Activated naive CD4-positive, alpha-beta T cell treated with anti-CD3 and anti-CD28 coated beads, Interleukin-2, amount 50 U/mL, for 16 hours (primary cell): ENCODE data around the gene CADPS.

Source experiments
- DNase-seq: peaks from one replicate; pipeline ENCODE4 v3.0.0-alpha.2; 2020

CADPS gene

DNA sequence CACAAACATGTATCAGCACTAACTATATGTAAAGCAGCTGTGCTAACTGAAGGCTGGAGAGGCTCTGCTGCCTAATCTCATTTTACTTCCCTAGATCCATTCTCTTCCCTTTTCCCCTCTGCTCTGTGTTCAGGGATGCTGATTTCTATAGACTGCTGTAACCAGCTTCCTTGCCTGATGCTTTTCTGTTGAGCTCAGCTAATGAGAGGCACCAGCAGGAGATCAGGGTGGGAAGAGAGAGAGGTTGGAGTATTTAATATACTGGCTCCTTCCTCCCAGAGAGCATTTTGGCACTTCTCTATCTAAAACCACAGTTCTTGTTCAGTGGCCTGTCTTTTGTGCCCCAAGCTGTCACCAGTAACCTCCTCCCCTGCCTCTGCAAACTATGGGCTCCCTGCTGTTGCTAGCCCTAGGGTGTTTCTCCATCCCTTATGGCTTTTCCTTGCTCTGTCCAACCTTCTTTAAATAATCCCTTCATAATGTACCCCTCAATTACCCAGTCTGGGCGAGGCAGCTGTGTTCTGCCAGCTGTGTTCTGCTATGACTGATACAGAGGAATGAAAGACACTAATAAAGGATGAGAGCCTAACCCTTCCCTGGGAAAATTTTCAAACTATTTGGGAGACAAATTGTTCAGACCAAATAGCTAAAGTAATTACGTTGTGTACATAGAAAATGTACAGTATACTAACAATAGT is 69.5 kb downstream of the CADPS start:
- DNase-seq: no peak

DNA sequence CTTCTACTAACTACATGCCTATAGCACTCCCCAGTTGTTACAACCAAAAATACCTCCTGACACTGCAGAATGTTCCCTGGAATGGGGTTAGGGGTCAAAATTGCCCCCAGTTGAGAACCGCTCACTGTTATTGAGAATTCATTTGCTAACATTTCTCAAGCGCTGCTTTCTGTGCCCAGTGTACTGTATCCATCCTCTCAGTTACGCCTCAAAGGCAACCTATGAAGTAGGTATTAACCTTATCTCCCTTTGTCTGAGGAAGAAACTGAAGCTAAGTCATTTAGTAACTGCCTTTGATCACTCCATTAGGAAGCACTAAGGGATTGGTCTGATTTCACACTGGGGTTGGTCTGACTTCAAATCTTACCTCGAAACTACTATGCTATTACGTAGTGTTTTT is 70.1 kb downstream of the CADPS start:
- no peak for DNase-seq

DNA sequence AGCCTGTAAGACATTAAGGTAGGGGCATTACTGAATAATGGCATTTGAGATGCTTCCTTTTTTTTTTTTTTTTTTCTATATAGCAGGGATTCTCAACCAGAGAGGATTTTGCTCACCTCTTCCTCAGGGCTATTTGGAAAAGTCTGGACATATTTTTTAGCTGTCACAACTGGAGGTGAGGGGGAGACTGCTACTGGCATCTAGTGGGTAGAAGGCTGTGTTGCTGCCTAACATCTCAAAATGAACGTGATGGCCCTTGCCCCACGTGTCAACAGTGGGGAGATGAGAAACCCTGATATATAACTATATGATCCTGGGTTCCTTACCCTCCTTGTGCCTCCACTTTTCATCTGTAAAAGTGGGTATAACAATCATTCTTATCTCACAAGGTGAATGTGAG is 71.9 kb downstream of the CADPS start:
- DNase-seq: no peak

DNA sequence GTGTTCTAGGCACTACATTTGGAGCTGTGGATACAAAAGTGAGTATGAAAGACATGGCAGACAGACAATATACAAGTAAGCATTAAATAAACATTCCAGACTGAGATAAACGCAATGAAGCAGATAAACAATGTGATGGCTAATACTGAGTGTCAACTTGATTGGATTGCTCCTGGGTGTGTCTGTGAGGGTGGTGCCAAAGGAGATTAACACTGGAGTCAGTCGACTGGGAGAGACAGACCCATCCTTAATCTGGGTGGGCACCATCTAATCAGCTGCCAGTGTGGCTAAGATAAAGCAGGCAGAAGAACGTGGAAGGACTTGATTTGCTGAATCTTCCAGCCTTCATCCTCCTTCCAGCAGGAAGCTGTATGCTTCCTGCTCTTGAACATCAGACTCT is 77.2 kb downstream of the CADPS start:
- DNase-seq: no peak

DNA sequence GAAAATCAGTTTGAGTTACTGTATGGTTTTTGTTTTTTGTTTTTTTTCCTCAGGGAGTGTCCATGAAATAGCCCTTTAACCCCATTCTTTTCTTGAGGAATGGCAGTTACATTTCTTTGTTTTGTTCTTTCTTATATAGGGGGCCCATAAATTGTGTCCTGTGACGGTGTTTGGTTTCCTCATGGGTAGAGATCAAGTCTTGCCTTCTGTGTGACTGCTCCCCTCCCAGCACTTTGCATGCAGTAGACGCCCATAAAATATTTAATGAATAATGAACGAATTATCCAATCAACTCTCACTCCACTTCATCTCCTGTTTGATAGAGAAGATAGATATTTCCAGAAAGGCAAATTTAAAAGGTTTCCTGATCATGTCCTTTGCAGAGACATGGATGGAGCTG is 78.1 kb downstream of the CADPS start:
- no peak for DNase-seq

DNA sequence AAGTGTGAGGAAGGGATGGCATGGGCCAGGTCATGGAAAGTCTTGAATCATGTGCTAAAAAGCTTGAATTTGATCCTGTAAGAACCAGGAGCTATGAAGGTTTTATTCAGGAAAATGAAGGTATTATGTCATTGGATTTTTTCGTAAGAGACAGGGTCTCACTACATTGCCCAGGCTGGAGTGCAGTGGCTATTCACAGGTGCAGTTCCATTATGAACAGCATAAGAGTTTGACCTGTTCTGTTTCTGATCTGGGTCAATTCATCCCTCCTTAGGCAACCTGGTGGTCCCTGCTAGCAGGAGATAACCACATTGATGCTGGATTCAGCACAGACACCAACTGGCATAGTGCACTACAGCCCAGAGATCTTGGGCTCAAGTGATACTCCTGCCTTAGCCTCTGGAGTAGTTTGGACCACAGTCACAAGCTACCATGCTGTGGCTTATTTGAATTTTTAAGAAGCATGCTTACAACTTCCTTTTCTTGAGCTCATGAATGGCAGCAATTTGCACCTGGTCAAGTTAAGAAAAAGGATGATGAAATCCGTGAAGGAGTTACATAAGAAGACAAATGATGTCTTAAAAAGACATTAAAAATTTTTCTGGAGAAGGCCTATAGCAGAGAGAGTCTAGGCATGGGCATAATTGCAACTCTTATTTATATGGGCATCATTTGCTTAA is 79.1 kb downstream of the CADPS start:
- DNase-seq: no peak

DNA sequence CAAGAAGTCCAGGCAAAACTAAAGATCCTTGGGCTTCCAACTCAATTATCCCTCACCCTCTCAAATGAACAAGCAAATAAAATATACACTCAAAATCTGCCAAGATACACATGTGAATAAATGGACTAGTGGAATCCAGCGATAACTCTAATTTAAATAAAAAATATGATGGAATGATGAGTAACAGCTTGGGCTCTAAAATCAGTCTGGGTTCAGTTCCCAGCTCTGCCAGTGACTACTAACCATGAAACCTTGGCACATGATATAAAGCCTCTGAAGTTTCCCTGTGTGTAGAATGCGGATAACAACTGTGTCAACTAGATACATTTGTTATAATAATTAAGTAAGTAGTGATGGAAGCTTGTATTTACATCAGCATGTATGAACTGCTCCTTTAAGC is 81.3 kb downstream of the CADPS start:
- DNase-seq: no peak

DNA sequence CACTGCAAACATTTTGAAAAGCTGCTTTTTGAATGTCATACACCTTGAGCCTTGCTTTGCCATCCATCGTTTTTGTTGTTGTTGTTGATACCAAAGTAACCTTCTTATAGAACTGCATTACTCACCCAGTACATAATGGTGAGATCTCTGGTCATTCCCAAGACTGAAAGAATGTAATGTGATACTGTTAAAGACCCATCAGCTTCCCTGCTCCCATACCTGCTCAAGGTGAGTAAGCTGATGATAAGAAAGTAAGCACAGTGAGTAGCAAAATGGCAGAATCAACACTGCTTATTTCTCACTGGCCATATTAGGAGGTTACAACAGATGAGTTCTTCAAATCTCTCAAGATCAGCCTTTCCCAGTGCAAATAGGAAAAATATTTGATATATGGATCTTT is 89.8 kb downstream of the CADPS start:
- no peak for DNase-seq

DNA sequence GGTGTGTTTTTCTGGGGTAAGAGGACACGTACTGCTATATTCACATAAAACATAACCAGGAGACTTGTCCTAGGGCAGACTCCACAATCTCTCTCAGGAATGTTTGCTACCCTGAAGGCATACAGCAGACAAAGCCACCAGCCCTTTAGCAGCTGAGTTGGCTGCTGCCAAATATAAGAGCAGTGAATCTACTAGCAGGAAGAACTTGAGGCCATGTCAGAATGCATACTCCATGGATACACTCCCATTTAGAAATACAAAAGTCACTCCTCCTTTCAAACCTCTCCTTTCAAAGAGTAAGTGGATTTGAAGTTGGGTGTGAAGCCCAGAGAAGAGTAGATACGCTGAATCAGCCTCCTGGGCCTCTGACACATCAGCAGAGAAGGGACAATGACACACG is 94.1 kb downstream of the CADPS start:
- DNase-seq: no peak

DNA sequence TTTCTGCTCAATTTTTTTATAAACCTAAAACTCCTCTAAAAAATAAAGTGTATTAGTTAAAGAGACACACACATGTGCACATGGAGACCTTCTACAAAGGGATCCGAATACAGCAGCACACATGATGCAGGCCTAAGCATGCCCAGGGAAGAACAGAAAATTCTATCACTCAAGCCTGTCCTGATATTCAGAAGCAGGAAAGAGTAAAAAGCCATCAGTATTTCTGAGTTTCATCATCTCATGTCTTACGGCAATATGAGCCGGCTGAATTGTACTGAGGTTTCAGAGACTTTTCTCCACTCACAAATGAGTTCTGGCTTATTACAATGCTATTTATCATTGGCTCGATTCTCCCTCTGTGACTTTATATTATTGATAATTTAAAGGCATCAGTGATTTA is 97.5 kb downstream of the CADPS start:
- DNase-seq: no peak

DNA sequence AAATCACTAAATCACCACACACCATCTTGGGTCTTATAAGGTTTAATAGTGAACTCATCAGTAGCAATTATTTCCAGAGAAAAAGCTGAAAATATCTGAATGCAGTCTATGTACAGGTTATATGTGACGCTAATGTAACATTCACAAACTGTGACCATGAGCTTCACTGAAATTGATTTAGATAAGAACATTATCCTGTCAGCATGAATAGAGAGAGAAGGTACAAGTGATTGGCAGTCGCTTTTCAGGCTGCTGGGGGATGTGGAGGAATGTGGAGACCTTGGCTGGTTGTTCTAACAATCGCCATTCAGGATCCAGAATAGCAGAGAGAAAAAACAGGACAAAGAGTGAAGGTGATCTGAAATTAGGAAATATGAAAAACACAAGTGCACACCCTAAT is 98.1 kb downstream of the CADPS start:
- no peak for DNase-seq

DNA sequence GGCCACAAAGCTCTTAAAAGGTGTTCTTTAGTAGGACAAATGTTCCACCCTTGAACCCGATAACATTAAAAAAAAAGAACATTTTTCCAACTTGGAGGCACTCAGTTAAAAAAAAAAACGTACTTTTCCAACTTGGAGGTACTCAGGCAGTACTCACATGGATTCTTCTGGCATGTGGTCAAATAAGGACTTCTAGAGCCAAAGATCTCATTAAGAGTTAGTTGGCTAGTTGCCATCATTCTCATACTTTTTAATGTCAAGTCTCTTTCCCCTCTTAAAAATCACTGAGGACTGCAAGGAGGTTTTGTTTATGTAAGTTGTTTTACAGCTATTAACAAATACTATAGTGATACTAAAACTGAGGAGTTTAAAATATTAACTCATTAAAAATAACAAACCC is 101.0 kb downstream of the CADPS start:
- DNase-seq: no peak

DNA sequence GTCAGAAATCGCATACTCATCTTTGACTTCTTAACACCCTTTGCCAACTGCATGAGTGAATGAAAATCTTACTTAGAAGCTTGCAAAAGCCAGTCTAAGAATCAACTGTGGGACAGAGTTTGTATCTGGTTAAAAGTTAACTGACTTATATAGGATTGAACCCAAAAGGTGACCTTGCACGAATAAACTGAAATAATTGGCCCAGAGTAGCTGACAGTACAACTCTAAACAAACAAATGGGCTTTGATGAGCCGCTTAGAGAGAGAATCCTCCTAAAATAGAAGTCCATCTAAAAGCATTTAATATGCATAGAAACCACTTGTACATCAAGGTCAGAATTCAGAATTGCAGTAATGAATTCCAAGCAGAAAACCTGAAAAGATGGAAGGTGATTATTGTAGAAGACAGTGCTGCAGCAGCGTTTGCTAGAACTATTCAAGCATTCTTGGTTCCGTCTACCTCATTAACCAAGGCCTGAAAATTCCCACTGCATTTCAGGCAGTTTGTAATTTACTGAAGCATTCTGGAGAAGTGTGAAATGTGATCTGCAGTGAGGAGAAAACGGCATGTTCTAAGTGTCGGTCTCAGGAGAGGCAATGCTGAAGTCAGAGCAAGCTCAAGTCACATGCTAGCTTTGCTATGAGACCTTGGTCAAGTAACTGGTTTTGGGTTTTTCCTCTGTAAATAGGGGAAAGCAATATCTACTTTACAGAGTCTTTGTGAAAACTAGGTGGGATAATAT is 103.7 kb downstream of the CADPS start:
- DNase-seq: no peak

DNA sequence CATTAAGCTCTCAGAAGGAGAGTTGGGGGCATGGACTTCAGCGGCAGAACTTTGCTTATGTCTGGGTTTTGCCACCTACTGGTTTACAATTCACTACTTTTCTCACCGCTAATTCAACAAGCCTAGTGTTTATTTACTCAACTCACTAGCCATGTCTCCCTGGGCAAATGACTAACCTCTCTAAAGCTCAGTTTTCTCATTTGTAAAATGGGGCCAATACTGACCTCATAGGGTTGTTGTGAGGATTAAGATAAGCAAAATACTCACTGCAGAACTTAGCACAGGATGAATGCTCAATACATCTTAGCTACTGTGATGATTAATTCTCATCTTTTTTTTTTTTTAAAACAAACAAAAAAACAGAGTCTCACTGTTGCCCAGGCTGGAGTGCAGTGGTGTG is 106.3 kb downstream of the CADPS start:
- DNase-seq: no peak

DNA sequence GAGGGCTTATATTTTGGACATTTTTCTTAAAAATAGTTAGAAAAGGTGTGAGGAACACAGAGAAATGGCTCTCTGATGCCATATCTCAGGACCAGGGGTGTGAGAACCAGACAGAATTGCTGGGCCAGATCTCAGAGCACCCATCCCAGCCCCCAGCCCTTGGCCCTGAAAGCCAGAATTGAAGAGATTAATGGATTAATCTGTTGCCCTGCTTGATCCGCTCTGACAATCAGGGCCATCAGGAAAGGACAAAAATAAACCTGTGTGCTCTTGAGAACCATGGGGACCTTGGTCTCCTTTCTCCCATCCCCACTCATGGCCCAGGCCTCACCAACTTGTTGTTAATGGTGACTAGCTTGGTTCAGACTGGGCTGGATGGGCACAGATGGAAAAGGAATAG is 113.5 kb downstream of the CADPS start:
- no peak for DNase-seq

DNA sequence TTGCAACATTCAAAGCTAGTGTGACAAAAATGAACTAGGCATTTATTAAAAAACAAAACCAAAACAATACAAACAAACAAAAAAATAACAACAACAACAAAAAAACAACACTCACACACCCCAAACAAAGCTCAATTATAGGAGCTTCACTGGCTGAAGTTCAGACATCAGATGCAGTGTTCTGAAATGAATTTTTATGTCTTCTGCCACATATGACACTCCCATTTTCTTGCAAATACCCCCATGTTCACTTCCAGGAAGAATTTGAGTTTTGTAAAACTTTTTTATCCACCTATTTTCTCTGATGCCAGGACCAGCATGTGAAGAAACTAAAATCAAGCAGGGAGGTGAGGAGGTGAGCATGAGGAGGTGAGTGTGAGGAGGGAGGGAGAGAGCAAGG is 113.9 kb downstream of the CADPS start:
- DNase-seq: no peak

DNA sequence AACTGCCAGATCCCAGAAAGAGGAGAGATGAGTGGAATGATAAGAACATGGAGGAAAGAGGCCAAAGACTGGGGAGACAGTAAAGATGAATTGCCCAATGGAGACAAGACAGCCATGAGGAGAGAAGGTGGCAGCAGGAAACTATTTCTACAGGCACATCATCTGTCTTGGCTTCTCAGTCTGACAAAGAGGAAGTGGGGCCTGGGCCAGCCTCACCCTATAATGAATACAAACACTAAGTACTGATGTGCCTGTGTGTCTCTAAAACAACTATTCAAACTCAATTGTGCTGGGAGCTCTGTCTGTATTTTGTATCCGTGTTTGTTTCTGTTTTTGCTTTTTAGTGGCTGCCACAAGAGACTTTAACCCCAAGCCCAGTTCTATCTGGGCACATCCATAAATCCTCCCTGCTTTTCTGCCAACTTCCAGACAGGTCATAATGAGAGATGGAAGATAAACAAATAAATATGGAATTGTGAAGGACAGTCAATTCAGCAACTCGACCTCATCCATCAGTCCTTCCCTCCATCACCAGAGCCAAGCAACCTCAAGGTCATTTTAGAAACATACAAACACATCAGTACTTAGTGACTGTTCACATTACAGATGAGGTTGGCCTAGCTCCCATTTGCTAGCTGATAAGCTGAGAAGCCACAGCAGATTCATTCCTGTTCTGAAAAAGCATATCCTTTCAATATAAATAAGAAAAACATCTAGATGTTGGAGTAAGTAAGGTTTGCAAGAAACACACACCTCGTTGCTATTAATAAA is 116.7 kb downstream of the CADPS start:
- DNase-seq: no peak

DNA sequence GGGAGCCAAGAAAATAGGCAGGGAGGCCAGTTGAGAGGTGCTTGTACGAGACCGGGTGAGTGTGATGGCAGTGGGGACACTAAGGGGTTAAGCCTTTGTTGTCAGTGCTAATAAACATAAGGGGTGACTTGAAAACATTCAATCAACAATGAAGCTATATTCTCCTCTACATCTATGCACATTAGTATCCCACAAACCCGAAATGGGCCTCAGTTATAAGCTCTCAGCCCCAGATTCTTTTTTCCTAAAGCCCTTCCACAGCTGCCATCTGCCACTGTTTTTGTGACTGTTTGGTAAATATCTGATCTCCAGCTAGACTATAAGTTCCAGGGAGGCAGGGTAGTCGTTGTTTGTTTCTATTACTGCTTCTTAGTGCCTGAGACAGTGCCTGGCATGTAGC is 118.2 kb downstream of the CADPS start:
- DNase-seq: no peak

DNA sequence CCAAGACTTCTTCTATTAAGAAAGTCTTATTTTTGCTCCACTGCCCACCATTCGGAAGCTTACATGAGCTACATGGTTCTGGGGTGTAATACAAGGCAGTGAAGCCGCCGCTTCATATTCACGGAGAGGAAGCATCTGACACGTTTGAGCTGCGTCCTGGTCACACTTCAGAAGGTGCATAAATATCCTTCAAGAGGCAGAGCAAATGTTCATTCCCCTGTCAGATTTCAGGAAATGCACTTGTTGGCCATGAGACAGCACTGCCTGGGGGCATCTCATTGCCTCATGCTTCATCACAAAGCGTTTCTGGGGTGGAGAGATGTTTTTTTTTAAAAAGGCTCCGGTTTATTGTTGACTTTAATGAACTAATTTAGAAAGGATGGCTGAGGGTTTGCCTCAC is 119.9 kb downstream of the CADPS start:
- DNase-seq: no peak

DNA sequence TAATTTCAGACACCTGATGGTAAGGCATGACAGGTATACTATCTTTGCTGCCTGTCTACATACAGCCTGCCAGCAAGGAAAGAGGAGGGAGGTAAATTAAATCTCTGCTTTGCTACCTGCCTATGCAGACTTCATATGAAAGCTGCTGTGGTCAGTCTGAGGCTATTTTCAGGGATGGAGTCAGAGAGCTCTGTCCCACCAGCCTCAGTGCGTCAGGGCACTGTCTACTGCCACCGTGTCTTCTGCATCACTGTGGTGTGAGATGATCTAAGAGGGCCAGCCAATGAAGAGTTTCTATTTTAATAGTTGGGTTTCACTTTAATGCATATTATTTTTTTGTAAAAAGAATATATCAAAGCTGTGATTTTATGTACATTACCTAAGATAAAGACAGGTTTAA is 125.6 kb downstream of the CADPS start:
- DNase-seq: no peak

DNA sequence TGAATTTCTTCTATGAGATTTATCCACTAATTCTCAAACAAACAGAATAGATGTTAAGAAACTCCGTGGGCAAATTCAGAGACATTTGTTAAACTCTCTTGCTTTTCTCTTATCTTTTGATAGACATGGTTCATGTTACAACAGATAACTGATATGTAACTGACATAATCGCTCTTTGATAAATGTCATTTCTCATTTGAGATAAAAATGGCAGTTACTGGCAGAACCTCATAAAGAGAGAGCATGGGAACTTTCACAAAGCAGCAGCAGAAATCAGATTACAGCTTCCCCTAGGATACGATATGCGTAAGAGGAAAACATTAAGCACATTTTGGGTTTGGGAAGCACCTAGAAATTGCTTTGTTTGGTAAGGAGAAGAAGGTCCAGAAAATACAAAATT is 126.1 kb downstream of the CADPS start:
- DNase-seq: no peak

DNA sequence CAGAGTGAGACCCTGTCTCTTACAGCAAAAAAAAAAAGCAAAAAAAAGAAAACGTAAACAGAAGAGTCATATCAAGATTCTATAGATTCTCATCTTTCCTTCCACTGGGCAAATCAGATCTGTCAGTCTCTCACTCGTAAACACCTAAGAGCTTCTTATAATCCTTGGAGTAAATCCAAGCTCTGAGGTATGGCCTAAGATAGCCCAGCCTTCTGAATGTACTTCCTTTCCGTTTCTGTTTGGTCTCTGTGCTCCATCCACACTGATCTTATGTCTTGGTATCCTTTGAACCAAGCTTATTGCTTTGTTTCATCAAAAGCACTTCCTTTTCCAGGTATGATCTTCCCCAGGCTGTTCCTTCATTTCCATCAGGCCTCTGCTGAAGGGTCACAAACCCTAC is 137.8 kb downstream of the CADPS start:
- no peak for DNase-seq

DNA sequence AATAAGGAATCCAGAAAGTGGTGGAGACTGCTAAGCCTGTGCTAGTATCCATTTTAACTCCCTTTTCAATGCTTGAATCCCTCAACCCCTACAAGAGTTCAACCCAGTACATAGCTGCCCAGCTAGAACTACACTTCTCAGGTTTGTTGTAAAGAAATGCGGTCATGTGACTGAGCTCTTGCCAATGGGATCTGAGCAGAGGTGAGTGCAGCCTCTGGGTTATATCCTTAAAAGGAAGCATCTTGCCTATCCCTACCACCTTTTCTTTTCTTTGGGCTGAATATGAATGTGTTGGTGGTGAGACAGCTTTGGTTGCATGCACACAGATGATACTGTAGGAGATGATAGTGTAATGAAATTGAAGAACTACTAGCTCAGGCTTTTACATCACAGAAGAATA is 139.7 kb downstream of the CADPS start:
- no peak for DNase-seq
